HG02884 (cell line): Measurements from ENCODE around the gene MTA2.

Experiments
- ATAC-seq: cut with Tn5 transposase; IDR thresholded peaks from one replicate; pipeline ENCODE4 v1.9.1; 2021; ENCODE audit warnings: mild to moderate bottlenecking, moderate library complexity; ENCODE audit not compliant: unreplicated experiment

The MTA2 gene

GRCh38 chr11:62548545-62549335, 52.9 kb downstream of the MTA2 start:
- ATAC-seq: no peak

GRCh38 chr11:62547691-62548281, 53.9 kb downstream of the MTA2 start:
- no peak for ATAC-seq

- no peak for ATAC-seq
Observed at GRCh38 chr11:62546929-62547625, 54.6 kb downstream of the MTA2 start.

GRCh38 chr11:62546244-62546928, 55.3 kb downstream of the MTA2 start, which contains the start of gene AHNAK:
TSS of gene AHNAK (minus strand) at chr11:62546806. CDS start at chr11:62536098, 10,708 bp downstream.
- ATAC-seq: no peak

- no peak for ATAC-seq
Observed at GRCh38 chr11:62545437-62546243, 56.0 kb downstream of the MTA2 start.

- no peak for ATAC-seq
Observed at GRCh38 chr11:62544581-62545436, 56.9 kb downstream of the MTA2 start.

- ATAC-seq: no peak
Observed at GRCh38 chr11:62543680-62544444, 57.8 kb downstream of the MTA2 start.
